Stimulated activated CD8-positive, alpha-beta memory T cell treated with anti-CD3 and anti-CD28 coated beads, Interleukin-7, amount 100 ng/mL, for 4 hours (primary cell): ENCODE data around the gene ZBTB20.
A peak's percentile ranks its signal among the peaks of the same experiment; 100 is the strongest.
"Not testable (repeated sequence)": the region's sequence is repeated elsewhere in the genome, so short reads cannot be mapped to it uniquely, and the experiment has no call there.

Experiments used
- DNase-seq, 2 donors: peaks; one replicate each; pipeline ENCODE4 v3.0.0-alpha.2; 2020; ENCODE audit warnings: low read depth in 2 of 2

ZBTB20 gene

DNA sequence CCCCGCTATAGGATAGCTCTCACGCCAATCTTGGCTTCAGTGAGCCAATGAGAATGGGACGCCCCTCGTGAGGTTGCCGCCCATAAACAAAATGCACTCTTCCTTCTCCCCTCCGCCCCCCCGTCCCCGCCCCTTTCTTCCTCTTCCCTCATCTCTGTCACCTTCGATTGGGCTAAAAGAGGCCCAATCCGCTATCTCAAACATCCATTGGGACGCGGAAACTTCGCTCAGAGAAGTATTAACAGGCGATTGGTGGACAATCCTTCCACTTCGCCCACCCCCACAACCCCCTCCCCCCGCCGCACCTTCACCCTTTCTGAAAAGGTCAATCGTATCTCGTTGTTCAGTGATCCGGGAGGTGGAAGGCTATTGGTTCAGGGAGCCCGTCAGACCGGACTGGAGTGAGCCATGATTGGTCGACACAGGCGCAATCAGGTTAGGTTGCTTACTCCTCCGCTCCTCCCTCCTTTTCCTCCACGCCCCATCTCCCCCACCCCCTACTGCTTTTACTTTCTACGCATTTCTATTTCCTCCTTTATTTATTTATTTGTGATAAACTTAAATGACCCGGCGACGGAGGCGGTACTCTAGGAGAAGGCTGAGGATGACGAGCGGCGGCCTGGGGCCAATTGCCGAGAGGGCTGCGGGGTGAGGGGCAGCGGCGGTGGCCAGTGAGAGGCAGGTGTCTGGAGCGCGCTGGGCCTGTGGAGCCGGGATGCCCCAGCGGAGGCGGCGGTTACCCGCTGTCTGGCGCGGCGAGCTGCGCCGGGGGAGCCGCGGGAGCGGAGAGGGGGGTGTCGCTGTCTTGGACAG lies 447 bp upstream of the ZBTB20 start:
- peak; percentile 94 to 97 for DNase-seq

DNA sequence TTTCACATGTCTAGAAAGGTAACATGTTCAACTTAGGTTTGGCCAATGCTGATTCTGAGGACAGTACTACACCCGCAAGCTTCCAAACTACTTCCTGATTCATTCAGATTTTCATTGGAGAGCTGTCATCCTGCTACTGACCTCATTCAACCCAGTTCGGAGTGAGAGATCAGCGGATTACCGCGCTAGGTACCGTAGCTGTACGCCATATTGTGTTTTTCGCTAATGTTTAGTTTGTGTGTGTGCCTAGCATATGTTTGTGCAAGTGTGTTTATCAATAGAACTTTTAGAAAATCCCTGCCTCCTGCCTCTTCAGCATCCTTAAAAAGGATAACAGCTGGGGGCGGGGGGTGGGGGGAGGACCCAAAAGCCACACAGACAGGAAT lies 1.1 kb downstream of the ZBTB20 start:
- DNase-seq, result peak in 1 of 2 donors; percentile 2

GRCh38 chr3:115141033-115141757 lies 5.9 kb downstream of the ZBTB20 start:
- no peak for DNase-seq

- DNase-seq, result no peak
Observed at GRCh38 chr3:115139072-115139471, 8.0 kb downstream of the ZBTB20 start.

- no peak for DNase-seq
Observed at GRCh38 chr3:115134648-115135347, 12.3 kb downstream of the ZBTB20 start.

GRCh38 chr3:115127208-115127607 lies 19.9 kb downstream of the ZBTB20 start:
- DNase-seq, result no peak

- DNase-seq, result no peak
Observed at GRCh38 chr3:115120597-115120996, 26.5 kb downstream of the ZBTB20 start.

GRCh38 chr3:115113367-115113766 lies 33.7 kb downstream of the ZBTB20 start:
- no peak for DNase-seq

DNA sequence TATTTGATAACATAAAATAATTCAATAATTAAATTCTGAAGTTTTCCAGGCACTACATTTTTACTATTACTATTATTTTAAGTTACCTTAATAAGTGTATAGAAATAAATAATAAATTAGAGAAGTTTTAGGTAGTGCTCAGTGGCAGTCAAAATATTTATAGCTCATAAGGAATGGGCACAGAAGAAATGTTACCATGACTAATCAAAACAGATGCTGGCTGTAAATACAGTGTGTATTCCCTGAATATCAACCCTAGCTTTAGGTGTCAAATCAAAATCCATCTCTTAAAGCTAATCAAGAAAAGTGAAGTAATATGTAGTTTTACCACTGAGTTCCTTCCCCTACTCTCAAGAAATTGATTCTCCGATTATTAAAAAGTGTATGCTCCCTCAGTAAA lies 35.5 kb downstream of the ZBTB20 start:
- DNase-seq, result no peak

DNA sequence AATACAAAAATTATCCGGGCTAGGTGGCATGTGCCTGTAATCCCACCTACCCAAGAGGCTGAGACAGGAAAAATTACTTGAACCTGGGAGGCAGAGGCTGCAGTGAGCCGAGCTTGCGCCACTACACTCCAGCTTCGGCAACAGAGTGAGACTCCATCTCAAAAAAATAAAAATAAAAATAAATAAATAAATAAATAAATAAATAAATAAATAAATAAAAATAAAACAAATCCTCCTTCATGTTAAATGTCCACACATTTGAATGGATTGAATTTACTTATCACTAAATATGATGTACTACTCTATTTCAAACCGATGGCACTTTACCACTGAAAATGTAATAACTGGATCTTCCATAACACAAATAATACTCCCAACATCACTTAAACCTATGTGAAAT lies 36.3 kb downstream of the ZBTB20 start:
- no peak for DNase-seq

DNA sequence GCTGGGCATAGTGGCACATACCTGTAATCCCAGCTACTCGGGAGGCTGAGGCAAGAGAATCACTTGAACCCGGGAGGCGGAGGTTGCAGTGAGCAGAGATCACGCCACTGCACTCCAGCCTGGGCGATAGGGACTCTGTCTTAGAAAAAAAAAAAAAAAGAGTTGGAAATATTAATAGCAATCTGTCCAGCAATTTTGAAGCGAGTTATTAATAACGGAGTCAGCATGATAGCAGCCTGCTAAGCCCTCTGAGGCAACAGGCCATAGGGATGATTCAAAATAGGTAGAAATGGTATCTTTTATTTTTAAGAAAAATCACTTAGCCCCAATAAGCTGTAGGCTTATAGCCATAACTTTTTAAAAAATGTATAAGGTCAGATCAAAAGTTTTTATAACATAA lies 37.0 kb downstream of the ZBTB20 start:
- not testable (repeated sequence) for DNase-seq

DNA sequence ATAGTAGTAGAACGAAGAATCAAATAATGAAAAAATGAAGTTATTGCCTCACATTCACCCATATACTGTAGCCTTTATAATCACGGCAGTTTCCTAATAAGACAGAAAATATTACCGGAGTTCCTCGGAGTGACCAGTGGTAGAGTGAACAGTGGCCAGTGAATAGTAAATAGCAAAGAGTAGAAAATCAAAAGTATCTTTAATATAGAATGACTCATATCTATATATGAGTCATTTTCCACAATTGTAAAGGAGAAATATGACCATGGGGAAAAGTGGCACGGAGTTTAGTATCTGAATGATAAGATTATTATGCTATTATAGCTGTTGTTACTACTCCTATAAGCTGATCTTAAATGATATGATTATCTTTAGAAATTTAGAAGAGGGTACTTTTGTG lies 38.5 kb downstream of the ZBTB20 start:
- DNase-seq, result no peak

- DNase-seq, result no peak
Observed at GRCh38 chr3:115102046-115102445, 45.0 kb downstream of the ZBTB20 start.

GRCh38 chr3:115100806-115101205 lies 46.3 kb downstream of the ZBTB20 start:
- DNase-seq, result no peak

- no peak for DNase-seq
Observed at GRCh38 chr3:115099986-115100571, 47.0 kb downstream of the ZBTB20 start.

GRCh38 chr3:115099134-115099985 lies 47.7 kb downstream of the ZBTB20 start:
- DNase-seq, result no peak

DNA sequence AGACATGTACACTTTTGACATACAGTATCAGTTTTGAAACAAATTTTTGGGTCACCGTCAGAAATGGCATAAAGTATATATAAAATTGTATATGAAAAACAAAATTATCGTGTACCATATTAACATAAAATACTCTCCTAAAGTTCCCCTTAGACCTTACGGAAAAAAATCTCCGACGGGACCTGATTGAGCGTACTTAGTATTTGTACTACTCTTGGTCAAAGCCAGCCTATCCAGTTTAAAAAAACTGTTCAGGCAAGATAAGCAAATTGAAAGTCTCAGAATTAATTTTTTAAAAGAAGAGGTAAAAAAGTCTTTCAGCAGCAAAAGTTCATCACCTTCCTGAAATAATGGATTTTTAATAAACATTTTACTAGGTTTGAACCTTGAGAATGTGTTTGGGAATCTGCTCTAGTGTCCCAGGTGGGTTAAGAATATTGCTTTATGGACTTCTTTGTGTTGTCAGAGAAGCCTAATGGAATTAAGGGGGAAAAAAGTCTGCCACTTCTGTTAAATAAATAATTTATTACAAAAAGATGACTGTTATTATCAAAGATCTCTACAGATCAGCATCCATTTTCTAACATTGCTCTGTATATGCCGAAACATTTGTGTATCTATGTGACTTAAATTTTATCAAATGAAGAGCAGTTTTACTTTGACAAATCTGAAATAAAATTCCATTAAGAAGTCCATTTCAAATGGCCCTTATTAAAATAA lies 48.6 kb downstream of the ZBTB20 start:
- DNase-seq, result no peak

DNA sequence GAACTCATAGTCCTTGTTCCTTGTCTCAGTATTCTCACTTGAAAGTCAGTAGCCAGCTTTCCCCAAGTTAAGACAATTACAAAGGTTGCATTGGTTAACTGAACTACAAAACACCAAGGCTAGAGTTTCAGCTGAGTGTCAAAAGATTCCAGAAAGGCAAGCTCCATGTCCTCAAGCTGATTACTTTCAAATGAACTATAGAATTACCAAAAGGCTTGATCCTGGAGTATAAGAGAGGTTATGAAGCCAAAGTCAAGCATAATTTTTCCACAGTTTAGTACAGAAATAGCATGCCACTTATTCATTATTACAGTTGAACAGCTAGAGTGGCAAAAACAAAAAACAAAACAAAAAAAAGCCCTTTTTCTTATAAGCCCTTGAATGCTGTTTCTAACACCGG lies 51.9 kb downstream of the ZBTB20 start:
- no peak for DNase-seq

DNA sequence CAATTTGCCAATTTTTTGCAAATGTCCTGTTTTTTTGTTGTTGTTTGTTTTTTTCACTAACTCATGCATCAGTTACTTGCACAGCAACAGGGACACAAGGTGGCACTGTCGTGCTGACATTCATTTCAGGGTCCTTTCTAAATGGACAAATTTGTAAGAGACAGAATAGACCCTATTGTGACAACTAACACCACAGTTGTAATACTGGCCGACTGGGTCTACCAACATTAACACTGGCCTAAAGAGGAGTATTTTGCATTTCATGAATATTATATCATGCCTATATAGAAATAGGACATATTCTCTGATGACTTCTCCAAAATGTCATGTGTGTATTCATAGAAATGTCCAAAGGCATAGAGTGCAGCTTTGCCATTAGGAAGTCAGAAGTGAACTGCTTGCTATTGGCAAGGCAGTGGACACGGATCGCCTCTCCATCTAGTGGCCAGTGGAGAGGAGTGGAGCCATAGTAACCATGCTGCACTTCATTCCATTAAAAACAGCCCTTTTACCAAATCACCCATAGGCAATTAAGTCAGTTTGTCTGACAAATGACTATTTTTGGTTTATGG lies 54.8 kb downstream of the ZBTB20 start:
- peak; percentile 19 to 33 for DNase-seq

- no peak for DNase-seq
Observed at GRCh38 chr3:115090712-115091111, 56.4 kb downstream of the ZBTB20 start.
